ENCODE results near the gene NLRP11.
"Not testable (repeated sequence)": the region's sequence is repeated elsewhere in the genome, so short reads cannot be mapped to it uniquely, and the experiment has no call there.

- TF ChIP-seq, protein P1, sequence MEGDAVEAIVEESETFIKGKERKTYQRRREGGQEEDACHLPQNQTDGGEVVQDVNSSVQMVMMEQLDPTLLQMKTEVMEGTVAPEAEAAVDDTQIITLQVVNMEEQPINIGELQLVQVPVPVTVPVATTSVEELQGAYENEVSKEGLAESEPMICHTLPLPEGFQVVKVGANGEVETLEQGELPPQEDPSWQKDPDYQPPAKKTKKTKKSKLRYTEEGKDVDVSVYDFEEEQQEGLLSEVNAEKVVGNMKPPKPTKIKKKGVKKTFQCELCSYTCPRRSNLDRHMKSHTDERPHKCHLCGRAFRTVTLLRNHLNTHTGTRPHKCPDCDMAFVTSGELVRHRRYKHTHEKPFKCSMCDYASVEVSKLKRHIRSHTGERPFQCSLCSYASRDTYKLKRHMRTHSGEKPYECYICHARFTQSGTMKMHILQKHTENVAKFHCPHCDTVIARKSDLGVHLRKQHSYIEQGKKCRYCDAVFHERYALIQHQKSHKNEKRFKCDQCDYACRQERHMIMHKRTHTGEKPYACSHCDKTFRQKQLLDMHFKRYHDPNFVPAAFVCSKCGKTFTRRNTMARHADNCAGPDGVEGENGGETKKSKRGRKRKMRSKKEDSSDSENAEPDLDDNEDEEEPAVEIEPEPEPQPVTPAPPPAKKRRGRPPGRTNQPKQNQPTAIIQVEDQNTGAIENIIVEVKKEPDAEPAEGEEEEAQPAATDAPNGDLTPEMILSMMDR (IDR thresholded peaks at IDR 0.05): not testable (repeated sequence)
- TF ChIP-seq POLR2A (IDR thresholded peaks at IDR 0.05): not testable (repeated sequence)
Observed at GRCh38 chr19:55758797-55759196, 73.0 kb downstream of the NLRP11 start, which contains the start of gene RFPL4A.

Data from testis (tissue), 2 donors.